GM23338 (cell line): ENCODE results near the gene KRTAP5-1. TPM values are rescaled to one million over a fixed set of nuclear protein-coding genes. Genes with fewer than 3 reads are reported as not detected.

Experiments used
- ATAC-seq: fragments of 200-7000 bp; cut with Tn5 transposase; 3 replicates; pipeline ENCODE4 v1.9.1; 2020
- DNase-seq: peaks from one replicate; pipeline ENCODE4 v3.0.0-alpha.2; 2015; ENCODE audit warnings: low spot score
- H2AFZ ChIP-seq: fragments of 200-600 bp; sonication (generic); 2 replicates; pipeline ENCODE4 v1.8.0; 2016; ENCODE audit warnings: antibody characterized with exemption, mild to moderate bottlenecking, moderate library complexity
- H3F3A ChIP-seq: fragments of 200-600 bp; sonication (generic); replicated peaks from 2 replicates; pipeline ENCODE4 v1.8.0; 2017; ENCODE audit warnings: antibody characterized with exemption, mixed run types, low read depth
- H3K27ac ChIP-seq: fragments of 200-600 bp; sonication (generic); 2 replicates; pipeline ENCODE4 v1.6.1; 2016; ENCODE audit warnings: low read depth
- H3K27me3 ChIP-seq: fragments of 200-600 bp; sonication (generic); 2 replicates; pipeline ENCODE4 v1.8.0; 2016; ENCODE audit warnings: mild to moderate bottlenecking, mixed run types, moderate library complexity; ENCODE audit not compliant: insufficient read depth
- H3K36me3 ChIP-seq: fragments of 200-600 bp; sonication (generic); 2 replicates; pipeline ENCODE4 v1.8.0; 2016; ENCODE audit warnings: mild to moderate bottlenecking; ENCODE audit not compliant: insufficient read depth
- H3K4me1 ChIP-seq: fragments of 200-600 bp; sonication (generic); 2 replicates; pipeline ENCODE4 v1.8.0; 2016; ENCODE audit warnings: mild to moderate bottlenecking, moderate library complexity; ENCODE audit not compliant: insufficient read depth
- H3K4me2 ChIP-seq: fragments of 200-600 bp; sonication (generic); 2 replicates; pipeline ENCODE4 v1.7.1; 2017; ENCODE audit warnings: mixed run types
- H3K4me3 ChIP-seq: fragments of 200-600 bp; sonication (generic); 2 replicates; pipeline ENCODE4 v1.6.1; 2016; ENCODE audit warnings: mixed run types
- H3K79me2 ChIP-seq: fragments of 200-600 bp; sonication (generic); replicated peaks from 2 replicates; pipeline ENCODE4 v1.8.0; 2017; ENCODE audit warnings: mild to moderate bottlenecking; ENCODE audit not compliant: insufficient read depth
- H3K9me2 ChIP-seq: fragments of 200-600 bp; sonication (generic); 2 replicates; pipeline ENCODE4 v1.8.0; 2017; ENCODE audit not compliant: insufficient read depth
- H4K20me1 ChIP-seq: fragments of 200-600 bp; sonication (generic); replicated peaks from 2 replicates; pipeline ENCODE4 v1.8.0; 2017; ENCODE audit warnings: mild to moderate bottlenecking; ENCODE audit not compliant: insufficient read depth
- H3K27ac Mint-ChIP-seq: 2 replicates; pipeline ENCODE4 v1.8.0; 2020; ENCODE audit warnings: inconsistent platforms, mild to moderate bottlenecking, moderate library complexity, mixed read lengths
- H3K27me3 Mint-ChIP-seq: 3 replicates; pipeline ENCODE4 v1.8.0; 2022; ENCODE audit warnings: low read depth, mild to moderate bottlenecking, moderate library complexity, mixed read lengths, inconsistent platforms; ENCODE audit not compliant: insufficient read depth, poor library complexity
- H3K36me3 Mint-ChIP-seq: 3 replicates; pipeline ENCODE4 v1.8.0; 2021; ENCODE audit warnings: low read depth, mild to moderate bottlenecking, inconsistent platforms, moderate library complexity, mixed read lengths
- H3K4me1 Mint-ChIP-seq: 3 replicates; pipeline ENCODE4 v1.8.0; 2020; ENCODE audit warnings: mild to moderate bottlenecking, inconsistent platforms, mixed read lengths
- H3K4me3 Mint-ChIP-seq: 3 replicates; pipeline ENCODE4 v1.8.0; 2021; ENCODE audit warnings: moderate library complexity, mild to moderate bottlenecking, inconsistent platforms, mixed read lengths
- H3K9me3 Mint-ChIP-seq: 3 replicates; pipeline ENCODE4 v1.8.0; 2020; ENCODE audit warnings: moderate library complexity, mild to moderate bottlenecking, inconsistent platforms, mixed read lengths
- EZH2phosphoT487 ChIP-seq: fragments of 200-600 bp; sonication (generic); IDR thresholded peaks from one replicate; pipeline ENCODE4 v1.8.1; 2018; ENCODE audit warnings: antibody characterized with exemption; ENCODE audit not compliant: unreplicated experiment
- JUNB ChIP-seq: IDR thresholded peaks from one replicate; pipeline ENCODE4 v1.6.1; 2016; ENCODE audit warnings: antibody characterized with exemption; ENCODE audit not compliant: unreplicated experiment
- STAT1 ChIP-seq: IDR thresholded peaks from one replicate; pipeline ENCODE4 v1.6.1; 2016; ENCODE audit warnings: antibody characterized with exemption; ENCODE audit not compliant: unreplicated experiment
- ZNF114 ChIP-seq: fragments of 250-450 bp; sonication (Bioruptor Pico); IDR thresholded peaks from 2 replicates; pipeline ENCODE4 v1.5.0; 2020; ENCODE audit warnings: mild to moderate bottlenecking, moderate library complexity
- ZNF462 ChIP-seq: fragments of 250-450 bp; sonication (Bioruptor Pico); IDR thresholded peaks from 2 replicates; pipeline ENCODE4 v1.5.0; 2020; ENCODE audit warnings: mild to moderate bottlenecking, moderate library complexity
- polyA plus RNA-seq: library from polyadenylated mRNA; unstranded; fragments of >200 nt; fragmentation: Nextera tagmentation; extraction: Ambion mirVana; gene quantifications from 2 replicates; pipeline ENCODE4 v1.2.1, GENCODE V29; 2016
- total RNA-seq: library from RNA; depleted of rRNA; stranded (reverse); fragments of >200 nt; shearing (Covaris generic); gene quantifications from 2 replicates; pipeline ENCODE4 v1.2.3, GENCODE V29; 2014
- TF ChIP-seq, protein P1 (sequence below): IDR thresholded peaks from 2 replicates; pipeline ENCODE4 v1.6.1; 2016; ENCODE audit warnings: antibody characterized with exemption

KRTAP5-1 gene
- total and polyA plus RNA-seq, 2 experiments from 2014 or later, result not detected

DNA sequence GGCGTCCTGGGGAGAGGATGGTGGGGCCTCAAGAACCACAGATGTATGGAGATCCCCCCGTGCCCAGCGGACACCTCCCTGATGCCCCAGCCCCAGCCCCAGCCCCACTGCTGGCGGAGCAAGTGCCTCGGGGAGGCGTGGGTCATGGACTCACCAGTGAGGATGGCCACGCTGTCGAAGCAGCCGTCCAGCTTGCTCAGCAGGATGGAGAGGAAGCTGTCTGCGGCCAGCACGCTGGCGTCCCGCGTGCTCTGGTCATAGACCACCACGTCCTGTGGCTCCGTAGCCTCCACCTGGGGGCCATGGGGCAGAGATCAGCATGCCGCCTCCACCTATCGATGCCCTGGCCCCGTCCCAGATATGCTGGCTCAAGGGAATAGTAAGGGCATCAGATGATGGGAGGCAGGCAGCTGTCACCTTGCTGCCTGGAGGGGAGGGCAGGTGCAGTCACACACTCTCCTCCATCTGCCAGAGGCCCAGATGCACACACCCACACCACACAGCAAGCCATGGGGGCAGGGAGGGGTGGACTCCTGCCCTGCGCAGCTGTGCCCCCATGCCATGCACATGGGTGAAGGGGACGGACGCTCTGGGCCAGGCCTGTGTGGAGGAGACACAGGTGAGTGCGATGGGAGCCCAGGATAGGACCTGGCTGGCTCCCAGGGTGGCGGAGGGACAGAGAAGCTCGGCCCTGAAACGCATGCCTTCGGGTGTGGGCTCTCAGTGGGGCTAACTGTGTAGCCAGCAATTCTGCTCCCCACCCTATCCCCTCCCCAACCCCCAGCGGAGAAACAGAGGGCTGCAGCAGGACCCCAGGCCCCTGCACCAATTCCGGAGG, 21.2 kb downstream of the KRTAP5-1 start (continued):
- TF ChIP-seq ZNF462 (CRISPR knock-in tag), result no peak
- TF ChIP-seq STAT1, result no peak

GRCh38 chr11:1563149-1563638, 21.9 kb downstream of the KRTAP5-1 start:
- Histone ChIP-seq H4K20me1 (no peaks in the 10 kb centered on the region), H3K4me2 (no peak overlapping the region), H3K4me3 (no peak overlapping the region), H3F3A (no peaks in the 10 kb centered on the region), H3K27me3 (peaks cover 6% of the 10 kb centered on the region; the same call in 1 of the 2 replicates), H2AFZ (no peak overlapping the region), H3K36me3 (no peaks in the 10 kb centered on the region), H3K4me1 (peaks cover 25% of the 10 kb centered on the region), H3K79me2 (no peaks in the 10 kb centered on the region), H3K9me2 (no peaks in the 10 kb centered on the region), H3K27ac (no peak overlapping the region)
- Mint-ChIP-seq H3K4me3 (no peak overlapping the region), H3K4me1 (peaks cover 19% of the 10 kb centered on the region; the same call in 2 of the 3 replicates), H3K27ac (no peak overlapping the region), H3K9me3 (no peaks in the 10 kb centered on the region), H3K36me3 (no peaks in the 10 kb centered on the region), H3K27me3 (peaks cover 25% of the 10 kb centered on the region)
- no peak for ATAC-seq
- DNase-seq, result no peak
- TF ChIP-seq ZNF462 (CRISPR knock-in tag) (no peak), EZH2phosphoT487 (no peak), ZNF114 (CRISPR knock-in tag) (no peak), JUNB (no peak)
- TF ChIP-seq, protein P1, sequence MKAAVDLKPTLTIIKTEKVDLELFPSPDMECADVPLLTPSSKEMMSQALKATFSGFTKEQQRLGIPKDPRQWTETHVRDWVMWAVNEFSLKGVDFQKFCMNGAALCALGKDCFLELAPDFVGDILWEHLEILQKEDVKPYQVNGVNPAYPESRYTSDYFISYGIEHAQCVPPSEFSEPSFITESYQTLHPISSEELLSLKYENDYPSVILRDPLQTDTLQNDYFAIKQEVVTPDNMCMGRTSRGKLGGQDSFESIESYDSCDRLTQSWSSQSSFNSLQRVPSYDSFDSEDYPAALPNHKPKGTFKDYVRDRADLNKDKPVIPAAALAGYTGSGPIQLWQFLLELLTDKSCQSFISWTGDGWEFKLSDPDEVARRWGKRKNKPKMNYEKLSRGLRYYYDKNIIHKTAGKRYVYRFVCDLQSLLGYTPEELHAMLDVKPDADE, result no peak
